ENCODE measurements around the gene CAND2.

- TF ChIP-seq, protein P1, sequence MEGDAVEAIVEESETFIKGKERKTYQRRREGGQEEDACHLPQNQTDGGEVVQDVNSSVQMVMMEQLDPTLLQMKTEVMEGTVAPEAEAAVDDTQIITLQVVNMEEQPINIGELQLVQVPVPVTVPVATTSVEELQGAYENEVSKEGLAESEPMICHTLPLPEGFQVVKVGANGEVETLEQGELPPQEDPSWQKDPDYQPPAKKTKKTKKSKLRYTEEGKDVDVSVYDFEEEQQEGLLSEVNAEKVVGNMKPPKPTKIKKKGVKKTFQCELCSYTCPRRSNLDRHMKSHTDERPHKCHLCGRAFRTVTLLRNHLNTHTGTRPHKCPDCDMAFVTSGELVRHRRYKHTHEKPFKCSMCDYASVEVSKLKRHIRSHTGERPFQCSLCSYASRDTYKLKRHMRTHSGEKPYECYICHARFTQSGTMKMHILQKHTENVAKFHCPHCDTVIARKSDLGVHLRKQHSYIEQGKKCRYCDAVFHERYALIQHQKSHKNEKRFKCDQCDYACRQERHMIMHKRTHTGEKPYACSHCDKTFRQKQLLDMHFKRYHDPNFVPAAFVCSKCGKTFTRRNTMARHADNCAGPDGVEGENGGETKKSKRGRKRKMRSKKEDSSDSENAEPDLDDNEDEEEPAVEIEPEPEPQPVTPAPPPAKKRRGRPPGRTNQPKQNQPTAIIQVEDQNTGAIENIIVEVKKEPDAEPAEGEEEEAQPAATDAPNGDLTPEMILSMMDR (IDR thresholded peaks at IDR 0.05; ENCODE audit: low read depth, low read length): no peak
- TF ChIP-seq EZH2phosphoT487 (IDR thresholded peaks at IDR 0.05; ENCODE audit: low read depth): no peak
Measured at GRCh38 chr3:12842469-12842868, 46.0 kb downstream of the CAND2 start.

All from OCI-LY3 (cell line).